ENCODE measurements around the gene ALKBH3.

Gene ALKBH3

DNA sequence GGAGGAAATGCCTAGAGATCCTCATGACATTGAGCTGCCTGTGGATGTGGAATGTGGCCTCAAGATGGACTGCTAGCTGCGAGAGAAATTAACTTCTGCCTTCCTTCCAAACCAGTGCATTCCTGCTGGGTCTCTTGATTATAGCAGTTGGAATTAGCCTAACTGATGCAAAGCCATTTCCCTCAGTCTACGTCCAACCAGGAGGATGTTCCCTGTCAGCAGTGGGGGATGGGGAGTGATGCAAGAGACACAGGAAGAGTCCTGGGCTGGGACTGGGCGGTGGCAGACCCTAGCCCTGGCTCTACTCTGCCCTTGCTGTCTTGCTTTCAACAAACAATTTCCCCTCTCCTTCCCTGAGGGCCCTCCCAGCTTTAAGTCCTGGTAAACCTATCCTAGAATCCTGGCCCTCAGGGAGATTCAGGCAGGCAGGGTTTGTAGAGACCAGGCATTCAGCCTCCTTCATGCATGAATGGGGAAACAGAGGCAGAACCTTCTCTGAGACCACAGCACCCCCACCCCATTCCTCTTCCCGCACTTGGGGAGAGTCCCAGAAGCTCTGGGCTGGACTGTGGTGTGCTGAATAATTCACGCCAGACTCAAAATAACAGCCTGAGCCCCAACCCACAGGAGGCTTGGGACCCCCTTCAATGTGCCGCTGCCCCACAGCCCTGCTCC lies 78.8 kb downstream of the ALKBH3 start:
- DNase-seq (ENCODE audit: low read depth in 2 of 3, low spot score in 1 of 3) = no peak

GRCh38 chr11:43962383-43963278 lies 82.0 kb downstream of the ALKBH3 start:
- no peak for DNase-seq (ENCODE audit: low read depth in 2 of 3, low spot score in 1 of 3)

- no peak for DNase-seq (ENCODE audit: low read depth in 2 of 3, low spot score in 1 of 3)
Measured at GRCh38 chr11:43963279-43963620, 82.6 kb downstream of the ALKBH3 start.

DNA sequence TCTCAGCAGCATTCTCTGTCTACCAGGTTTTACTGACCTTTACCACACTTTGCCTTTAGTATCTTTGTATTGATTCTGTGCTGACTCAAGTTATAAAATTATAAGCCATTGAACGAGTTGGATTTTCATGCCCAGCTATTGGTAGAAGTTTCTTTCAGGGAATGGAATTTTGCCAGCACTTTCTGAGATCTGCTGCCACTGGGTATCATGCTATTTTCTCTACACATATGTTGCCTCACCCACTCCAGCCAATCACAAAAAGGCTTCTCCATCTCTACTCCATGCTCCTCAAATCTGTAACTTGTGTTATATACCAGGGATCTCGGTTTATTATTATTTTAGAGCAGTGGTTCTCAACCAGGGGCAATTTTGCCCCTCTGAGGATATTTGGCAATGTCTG lies 87.0 kb downstream of the ALKBH3 start:
- no peak for DNase-seq (ENCODE audit: low read depth in 2 of 3, low spot score in 1 of 3)

DNA sequence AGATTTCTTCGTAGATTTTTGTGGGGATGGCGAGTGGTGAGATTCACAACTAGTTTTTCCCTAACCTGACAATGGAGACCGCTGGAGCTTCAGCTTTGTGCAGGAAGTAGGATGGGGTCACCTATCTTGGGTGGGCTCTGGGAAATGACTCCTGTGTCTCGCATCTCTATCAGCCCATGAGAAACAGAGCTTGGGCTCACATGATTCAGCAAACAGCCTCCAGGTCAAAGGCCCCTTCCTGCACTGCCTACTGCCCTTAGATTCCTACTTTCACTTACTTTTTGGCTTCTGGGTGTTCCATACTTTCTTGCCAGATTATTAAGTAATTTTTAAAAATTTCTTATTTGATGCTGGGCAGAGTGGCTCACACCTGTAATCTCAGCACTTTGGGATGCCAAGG lies 88.1 kb downstream of the ALKBH3 start:
- no peak for DNase-seq (ENCODE audit: low read depth in 2 of 3, low spot score in 1 of 3)

DNA sequence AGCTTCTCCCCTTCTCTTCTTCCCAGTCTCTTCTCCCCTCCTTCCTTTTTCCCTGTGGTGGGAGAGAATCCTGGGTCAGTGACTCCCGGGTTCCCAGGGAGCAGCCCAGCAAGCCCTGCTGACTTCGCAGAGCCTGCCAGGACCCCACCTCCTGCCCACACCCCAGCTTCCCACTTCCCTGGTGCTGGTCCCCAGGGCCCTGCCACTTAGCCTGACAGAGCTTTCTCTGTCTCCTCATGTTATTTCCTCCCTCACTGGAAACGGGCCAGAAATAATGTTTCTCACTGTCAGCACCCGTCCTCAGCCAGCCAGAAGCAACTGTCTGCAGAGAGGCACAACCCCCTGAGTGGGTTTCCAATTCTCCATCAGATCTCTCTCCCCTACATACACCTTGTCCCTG lies 88.9 kb downstream of the ALKBH3 start:
- DNase-seq (ENCODE audit: low read depth in 2 of 3, low spot score in 1 of 3) = no peak

Measured in stimulated activated CD4-positive, alpha-beta T cell treated with anti-CD3 and anti-CD28 coated beads, Interleukin-12 subunit alpha, Interleukin-12 subunit beta, amount 100 ng/mL, for 48 hours (primary cell).